Measurements from ENCODE around the gene SMARCA5. TPM values are rescaled to one million over a fixed set of nuclear protein-coding genes. Genes with fewer than 3 reads are reported as not detected.
"Not testable (repeated sequence)": the region's sequence is repeated elsewhere in the genome, so short reads cannot be mapped to it uniquely, and the experiment has no call there.

The SMARCA5 gene
- 31.0 TPM for total RNA-seq
- long read RNA-seq, full-length matches to known transcripts, result 4 of 104 reads
- long read RNA-seq, partial matches to known transcripts, result 99 of 104 reads
- long read RNA-seq, other reads (novel, unspliced or antisense), result 1 of 104 reads

DNA sequence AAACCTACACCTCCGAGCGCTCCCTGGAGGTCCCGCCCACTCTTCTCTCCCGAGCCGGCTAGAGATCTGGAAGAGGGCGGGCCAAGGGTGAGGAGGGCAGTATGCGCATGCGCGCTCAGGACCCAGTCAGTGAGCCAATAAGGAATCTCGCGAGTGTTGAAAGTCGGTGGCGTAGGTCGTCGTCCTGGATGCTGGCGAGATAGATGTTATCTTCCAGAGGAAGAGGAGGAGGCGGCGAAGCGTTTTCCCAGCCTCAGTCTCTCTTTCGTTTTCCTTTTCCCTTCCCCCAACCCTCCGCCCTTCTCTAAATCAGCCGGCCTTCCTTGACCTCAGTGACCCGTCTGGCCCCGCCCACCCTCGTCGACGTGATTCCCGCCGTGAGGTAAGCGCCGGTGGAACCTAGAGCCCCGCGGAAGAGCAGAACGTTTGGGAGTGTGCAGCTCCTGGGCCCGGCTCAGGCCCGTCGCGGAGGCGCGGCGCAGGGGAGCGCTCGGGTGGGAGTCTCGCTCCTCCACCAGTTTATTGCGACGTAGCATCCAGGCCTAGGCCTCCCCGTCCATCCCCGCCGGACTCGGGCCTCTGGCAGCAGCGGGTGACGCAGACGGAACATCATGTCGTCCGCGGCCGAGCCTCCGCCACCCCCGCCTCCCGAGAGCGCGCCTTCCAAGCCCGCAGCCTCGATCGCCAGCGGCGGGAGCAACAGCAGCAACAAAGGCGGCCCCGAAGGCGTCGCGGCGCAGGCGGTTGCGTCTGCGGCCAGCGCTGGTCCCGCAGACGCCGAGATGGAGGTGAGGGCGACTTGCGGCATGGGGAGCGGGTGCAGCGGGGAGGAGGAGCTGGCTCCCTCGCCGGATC is at the start of gene SMARCA5:
Gene SMARCA5, plus strand, starts transcription at position 389 of the 855 bp plus-strand sequence. Its CDS starts 223 bp downstream, at position 612.
- DNase-seq (ENCODE audit: low spot score), result peak; percentile 98

GRCh38 chr4:143473334-143474126 is 40.0 kb upstream of the SMARCA5 start:
- DNase-seq (ENCODE audit: low spot score), result no peak

DNA sequence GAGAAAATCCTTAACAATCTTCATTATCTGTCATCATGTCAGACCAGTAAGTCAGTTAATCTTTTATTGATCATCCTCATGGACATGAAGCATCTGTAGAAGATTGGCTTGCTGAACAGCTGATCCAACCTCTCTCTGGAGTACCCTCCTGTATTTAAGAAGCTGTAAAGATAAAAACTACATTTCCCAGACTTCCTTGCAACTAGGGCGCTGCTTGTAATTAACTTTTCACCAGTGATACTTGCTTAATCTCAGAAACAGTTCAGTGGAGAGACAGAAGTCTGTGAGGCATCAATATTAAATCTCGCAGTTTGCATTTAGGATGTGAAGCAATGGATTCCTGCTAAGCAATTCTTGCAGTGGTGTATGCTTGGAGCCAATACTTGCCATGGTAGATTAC is 36.0 kb upstream of the SMARCA5 start:
- DNase-seq (ENCODE audit: low spot score), result no peak

DNA sequence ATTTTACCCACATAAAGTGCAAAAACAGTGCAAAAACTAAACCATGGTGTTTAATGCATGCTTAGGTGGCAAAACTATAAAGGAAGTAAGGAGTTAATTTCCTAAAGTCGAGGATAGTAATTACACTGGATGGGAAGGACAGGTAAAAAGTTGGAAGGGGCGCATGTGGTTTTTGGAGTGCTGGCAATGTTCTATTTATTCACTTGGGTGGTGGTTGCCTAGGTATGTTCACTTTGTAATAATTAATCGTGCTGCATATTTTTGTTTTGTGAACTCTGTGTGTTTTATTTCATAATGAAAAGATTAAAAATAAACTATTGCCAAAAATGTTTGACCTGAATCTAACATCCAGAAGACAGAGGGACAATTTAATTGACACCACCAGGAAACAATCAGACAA is 32.1 kb upstream of the SMARCA5 start:
- no peak for DNase-seq (ENCODE audit: low spot score)

GRCh38 chr4:143482840-143483239 is 30.7 kb upstream of the SMARCA5 start:
- no peak for DNase-seq (ENCODE audit: low spot score)

GRCh38 chr4:143486314-143486713 is 27.2 kb upstream of the SMARCA5 start:
- no peak for DNase-seq (ENCODE audit: low spot score)

DNA sequence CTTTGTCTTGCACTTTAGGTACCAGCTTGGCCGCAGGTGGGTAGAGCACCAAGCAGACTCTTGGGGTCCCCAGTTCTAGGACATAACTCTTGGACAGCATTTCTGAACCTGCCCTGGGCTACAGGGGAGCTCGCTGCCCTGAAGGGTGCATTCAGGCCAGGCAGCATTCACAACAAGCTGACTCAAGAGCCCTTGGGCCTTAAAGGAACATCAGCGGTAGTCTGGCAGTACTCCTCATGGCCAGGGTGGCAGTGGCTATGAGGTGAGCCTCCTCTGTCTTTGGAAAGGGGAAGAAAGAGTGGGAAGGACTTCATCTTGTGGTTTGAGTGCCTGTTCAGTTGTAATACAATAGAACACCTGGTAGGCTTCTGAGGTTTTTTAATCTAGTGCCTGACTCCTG is 24.8 kb upstream of the SMARCA5 start:
- no peak for DNase-seq (ENCODE audit: low spot score)

GRCh38 chr4:143489106-143489505 is 24.4 kb upstream of the SMARCA5 start:
- DNase-seq (ENCODE audit: low spot score), result no peak

DNA sequence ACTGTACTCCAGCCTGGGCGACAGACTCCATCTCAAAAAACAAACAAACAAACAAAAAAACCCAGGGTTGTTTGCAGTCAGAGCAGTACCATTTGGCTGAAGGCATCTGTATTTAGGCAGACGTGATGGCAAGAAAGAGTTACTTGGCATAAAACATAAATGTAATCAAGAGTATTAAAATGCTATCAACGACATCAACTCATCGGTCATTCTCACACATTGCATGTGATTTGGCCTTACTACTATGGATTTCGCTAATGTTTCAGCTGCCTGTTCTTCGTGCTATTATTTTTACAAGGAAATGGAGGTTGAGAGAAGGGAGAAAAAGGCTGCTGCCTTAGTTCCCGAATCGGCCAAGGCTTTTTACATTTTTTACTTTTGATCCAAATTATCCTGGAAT is 15.5 kb upstream of the SMARCA5 start:
- DNase-seq (ENCODE audit: low spot score), result no peak

DNA sequence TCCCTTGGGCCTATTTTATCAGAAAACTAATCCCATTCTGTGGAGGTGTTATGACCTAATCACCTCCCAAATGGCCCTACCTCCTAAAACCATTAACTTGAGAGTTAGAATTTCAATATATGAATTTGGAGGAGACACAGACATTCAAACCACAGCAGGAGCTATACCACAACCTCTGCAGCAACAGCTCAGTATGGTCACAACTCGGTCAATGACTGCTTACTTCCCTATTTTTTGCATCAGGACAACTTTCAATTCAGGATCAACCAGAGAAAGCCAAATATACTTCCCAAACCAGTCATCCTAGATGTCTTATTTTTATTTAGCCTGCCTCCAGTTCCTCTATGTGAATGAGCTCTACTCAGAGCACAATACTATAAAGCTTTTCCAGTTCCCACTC is 11.3 kb upstream of the SMARCA5 start:
- no peak for DNase-seq (ENCODE audit: low spot score)

DNA sequence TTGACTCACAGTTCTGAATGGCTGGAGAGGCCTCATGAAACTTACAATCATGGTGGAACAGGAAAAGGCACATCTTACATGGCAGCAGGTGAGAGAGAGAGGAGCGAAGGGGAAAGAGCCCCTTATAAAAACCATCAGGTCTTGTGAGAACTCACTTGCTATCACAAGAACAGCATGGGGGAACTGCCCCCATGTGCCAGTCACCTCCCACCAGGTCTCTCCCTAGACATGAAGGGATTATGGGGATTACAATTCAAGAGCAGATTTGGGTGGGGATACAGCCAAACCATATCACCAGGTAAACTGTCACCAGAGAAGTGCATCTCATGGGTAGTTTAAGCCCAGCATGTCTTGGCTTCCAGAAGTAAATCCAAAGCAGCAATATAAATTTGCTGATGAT is 7.5 kb upstream of the SMARCA5 start:
- DNase-seq (ENCODE audit: low spot score), result no peak

- DNase-seq (ENCODE audit: low spot score), result no peak
Measured at GRCh38 chr4:143511906-143512305, 1.6 kb upstream of the SMARCA5 start.

- DNase-seq (ENCODE audit: low spot score), result no peak
Measured at GRCh38 chr4:143512978-143513313, 556 bp upstream of the SMARCA5 start.

- no peak for DNase-seq (ENCODE audit: low spot score)
Measured at GRCh38 chr4:143514169-143514495, 630 bp downstream of the SMARCA5 start.

GRCh38 chr4:143514497-143514896 is 995 bp downstream of the SMARCA5 start:
- DNase-seq (ENCODE audit: low spot score), result no peak

GRCh38 chr4:143514901-143515300 is 1.4 kb downstream of the SMARCA5 start:
- no peak for DNase-seq (ENCODE audit: low spot score)

DNA sequence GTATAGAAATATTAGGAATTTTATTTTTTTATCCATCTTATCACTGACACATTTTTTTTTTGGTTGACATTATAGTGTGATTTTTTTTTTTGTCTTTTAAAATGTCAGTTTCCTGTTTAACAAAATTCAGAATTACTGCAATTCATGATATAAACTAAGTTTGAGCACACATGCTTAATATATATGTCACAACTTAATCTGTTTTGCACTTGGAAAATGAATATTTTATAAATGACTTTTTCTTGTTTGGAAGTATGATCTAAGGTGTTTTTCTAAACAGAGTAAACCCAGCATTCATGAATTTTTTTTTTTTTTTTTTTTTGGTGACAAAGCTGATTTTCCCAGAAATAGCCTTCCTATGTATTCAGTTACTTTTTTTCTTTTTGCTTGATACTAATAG is 2.4 kb downstream of the SMARCA5 start:
- no peak for DNase-seq (ENCODE audit: low spot score)

DNA sequence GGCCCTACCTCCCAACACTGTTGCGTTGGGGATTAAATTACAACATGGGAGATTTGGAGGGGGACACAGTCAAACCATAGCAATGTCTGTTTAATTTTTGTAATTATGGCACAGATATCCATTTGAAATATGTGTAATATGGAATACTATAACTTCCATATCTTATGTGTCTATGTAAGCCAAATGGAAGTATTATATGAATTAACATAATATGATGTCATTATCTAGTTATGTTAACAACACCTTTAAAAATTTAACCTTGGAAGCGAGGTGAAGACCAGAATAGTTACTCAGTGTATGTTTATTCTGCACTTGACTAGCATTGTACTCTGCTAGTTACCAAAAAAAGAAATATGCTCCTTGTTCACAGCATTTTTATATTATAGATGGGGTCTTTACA is 4.3 kb downstream of the SMARCA5 start:
- no peak for DNase-seq (ENCODE audit: low spot score)

DNA sequence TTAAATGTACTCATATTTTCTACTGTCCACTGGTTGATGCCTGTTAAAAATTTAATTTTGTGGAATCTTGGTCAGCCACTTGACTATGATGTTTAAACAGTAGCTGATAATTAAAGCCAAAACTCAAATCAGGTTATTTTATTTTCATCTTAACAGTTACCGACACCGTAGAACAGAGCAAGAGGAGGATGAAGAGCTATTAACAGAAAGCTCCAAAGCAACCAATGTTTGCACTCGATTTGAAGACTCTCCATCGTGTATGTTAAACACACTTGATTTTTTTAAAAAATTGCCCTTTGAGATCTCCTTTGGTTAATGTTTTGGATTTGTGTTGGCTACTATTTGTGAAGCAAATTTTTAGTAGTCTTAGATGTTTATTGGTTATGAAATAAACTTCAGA is 10.7 kb downstream of the SMARCA5 start:
- no peak for DNase-seq (ENCODE audit: low spot score)

GRCh38 chr4:143528046-143528445 is 14.5 kb downstream of the SMARCA5 start:
- DNase-seq (ENCODE audit: low spot score), result not testable (repeated sequence)

GRCh38 chr4:143531380-143531779 is 17.9 kb downstream of the SMARCA5 start:
- DNase-seq (ENCODE audit: low spot score), result no peak

DNA sequence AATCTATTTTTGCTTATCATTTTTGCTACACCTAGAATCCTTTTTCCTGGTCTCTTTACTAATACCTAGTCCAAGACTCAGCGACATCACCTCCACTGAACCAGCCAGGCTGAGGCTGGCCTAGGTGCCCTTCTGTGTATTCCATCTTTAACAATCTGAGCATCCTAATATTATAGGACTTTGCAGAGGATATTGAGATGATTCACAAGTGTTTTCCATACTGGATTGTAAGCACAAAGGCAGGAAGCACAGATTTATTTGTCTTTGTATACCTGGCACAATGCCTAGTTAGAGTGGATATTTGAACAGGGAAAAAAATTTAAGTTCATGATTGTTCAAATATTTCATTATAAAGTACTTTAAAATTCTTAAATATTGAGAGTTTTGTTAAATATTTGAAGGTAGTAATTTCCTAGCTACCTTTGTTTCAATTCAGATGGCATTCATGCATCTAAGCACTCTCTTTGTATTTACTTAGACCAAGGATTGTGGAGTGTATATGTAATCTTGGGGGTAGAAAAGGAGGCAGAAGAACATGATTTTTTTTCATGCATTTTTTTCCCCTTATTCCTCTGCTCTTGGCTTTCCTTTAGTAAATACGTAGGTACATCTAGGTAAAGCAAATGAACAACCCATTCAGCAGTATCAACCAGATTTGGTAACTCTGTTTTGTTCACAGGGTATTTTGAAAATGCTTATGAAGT is 18.4 kb downstream of the SMARCA5 start:
- no peak for DNase-seq (ENCODE audit: low spot score)

Data from mesenteric fat pad (tissue), 1 donor.